D721Med (cell line): ENCODE results near the gene LPCAT3.

ENCODE experiments used
- DNase-seq: peaks from one replicate; pipeline ENCODE4 v3.0.0; 2011; ENCODE audit warnings: low spot score; ENCODE audit not compliant: insufficient read length
- FAIRE-seq: peaks from 2 replicates; lab custom pipeline; 2011; peaks lifted over from hg19 to GRCh38; lab: Jason Lieb, UNC
- TF ChIP-seq, protein P1 (sequence below): IDR thresholded peaks from 2 replicates; pipeline ENCODE4 v1.5.1; 2012; ENCODE audit warnings: mild to moderate bottlenecking, control low read depth; ENCODE audit not compliant: insufficient read depth; ENCODE audit errors: missing control alignments

The LPCAT3 gene

GRCh38 chr12:6936194-6936635, 82.1 kb downstream of the LPCAT3 start:
- FAIRE-seq (no peak), DNase-seq (no peak)
- TF ChIP-seq, protein P1, sequence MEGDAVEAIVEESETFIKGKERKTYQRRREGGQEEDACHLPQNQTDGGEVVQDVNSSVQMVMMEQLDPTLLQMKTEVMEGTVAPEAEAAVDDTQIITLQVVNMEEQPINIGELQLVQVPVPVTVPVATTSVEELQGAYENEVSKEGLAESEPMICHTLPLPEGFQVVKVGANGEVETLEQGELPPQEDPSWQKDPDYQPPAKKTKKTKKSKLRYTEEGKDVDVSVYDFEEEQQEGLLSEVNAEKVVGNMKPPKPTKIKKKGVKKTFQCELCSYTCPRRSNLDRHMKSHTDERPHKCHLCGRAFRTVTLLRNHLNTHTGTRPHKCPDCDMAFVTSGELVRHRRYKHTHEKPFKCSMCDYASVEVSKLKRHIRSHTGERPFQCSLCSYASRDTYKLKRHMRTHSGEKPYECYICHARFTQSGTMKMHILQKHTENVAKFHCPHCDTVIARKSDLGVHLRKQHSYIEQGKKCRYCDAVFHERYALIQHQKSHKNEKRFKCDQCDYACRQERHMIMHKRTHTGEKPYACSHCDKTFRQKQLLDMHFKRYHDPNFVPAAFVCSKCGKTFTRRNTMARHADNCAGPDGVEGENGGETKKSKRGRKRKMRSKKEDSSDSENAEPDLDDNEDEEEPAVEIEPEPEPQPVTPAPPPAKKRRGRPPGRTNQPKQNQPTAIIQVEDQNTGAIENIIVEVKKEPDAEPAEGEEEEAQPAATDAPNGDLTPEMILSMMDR, result no peak

DNA sequence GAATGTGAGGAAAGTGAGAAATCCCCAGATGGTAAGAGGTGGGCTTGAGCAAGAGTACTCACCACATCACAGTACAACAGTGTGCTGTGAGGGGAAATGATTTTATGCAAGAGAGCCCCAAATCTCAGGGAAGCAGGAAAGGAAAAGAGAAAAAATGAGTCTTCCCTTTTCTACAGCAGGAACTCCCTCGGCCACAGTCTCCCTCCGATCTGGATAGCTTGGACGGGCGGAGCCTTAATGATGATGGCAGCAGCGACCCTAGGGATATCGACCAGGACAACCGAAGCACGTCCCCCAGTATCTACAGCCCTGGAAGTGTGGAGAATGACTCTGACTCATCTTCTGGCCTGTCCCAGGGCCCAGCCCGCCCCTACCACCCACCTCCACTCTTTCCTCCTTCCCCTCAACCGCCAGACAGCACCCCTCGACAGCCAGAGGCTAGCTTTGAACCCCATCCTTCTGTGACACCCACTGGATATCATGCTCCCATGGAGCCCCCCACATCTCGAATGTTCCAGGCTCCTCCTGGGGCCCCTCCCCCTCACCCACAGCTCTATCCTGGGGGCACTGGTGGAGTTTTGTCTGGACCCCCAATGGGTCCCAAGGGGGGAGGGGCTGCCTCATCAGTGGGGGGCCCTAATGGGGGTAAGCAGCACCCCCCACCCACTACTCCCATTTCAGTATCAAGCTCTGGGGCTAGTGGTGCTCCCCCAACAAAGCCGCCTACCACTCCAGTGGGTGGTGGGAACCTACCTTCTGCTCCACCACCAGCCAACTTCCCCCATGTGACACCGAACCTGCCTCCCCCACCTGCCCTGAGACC, 82.7 kb downstream of the LPCAT3 start:
- TF ChIP-seq, protein P1, result no peak
- DNase-seq, result no peak
- no peak for FAIRE-seq

GRCh38 chr12:6934110-6934509, 84.2 kb downstream of the LPCAT3 start:
- TF ChIP-seq, protein P1, result no peak
- FAIRE-seq (no peak), DNase-seq (no peak)

- TF ChIP-seq, protein P1, result no peak
- FAIRE-seq, result no peak
- no peak for DNase-seq
Measured at GRCh38 chr12:6932766-6933165, 85.5 kb downstream of the LPCAT3 start.

DNA sequence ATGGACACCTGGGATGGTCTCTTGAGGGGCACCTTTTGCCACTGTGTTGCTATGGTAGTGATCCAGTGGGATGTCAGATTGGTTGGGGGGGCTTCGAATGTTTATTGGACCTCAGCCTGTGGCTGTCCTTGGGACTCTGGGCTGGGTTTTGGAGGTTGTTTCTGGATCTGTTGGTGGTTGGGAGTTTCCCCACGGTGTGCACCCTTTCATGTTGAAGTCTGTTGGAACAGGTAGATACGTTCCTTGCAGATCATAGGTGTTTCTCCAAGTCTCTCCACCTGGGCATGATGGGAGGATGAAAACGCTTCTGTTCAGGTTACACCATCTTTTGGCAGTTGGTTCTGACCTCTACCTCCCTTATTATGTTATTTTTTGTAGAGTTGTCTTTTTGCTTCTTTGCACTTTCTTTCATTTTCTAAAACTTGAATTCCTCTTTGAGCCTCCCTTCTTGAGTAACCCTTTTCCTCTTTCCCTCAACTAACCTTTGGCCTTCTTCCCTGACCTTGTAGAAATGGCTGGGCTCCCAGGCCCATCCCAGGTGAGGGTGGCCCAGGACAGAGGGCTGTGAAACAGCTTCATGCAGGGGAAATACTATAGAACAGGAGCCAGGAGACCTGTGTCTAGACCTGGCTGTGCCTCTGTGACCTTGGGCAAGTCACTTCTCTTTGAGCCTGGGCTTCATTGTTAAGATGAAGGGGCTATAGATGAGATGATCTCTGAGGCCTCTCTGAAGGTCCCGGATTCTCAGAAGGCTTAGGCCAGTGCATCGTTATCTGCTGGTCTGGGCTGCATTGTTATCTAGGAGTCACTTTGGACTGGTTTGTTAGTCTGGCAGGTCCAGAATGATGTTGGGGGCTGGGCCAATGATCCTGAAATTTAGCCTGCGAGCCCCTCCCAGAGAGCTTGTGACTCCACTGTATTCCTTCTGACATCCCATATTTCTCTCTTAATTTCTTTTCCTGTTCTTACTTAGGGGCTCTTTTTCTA, 88.5 kb downstream of the LPCAT3 start:
- TF ChIP-seq, protein P1, result no peak
- DNase-seq (no peak), FAIRE-seq (no peak)

DNA sequence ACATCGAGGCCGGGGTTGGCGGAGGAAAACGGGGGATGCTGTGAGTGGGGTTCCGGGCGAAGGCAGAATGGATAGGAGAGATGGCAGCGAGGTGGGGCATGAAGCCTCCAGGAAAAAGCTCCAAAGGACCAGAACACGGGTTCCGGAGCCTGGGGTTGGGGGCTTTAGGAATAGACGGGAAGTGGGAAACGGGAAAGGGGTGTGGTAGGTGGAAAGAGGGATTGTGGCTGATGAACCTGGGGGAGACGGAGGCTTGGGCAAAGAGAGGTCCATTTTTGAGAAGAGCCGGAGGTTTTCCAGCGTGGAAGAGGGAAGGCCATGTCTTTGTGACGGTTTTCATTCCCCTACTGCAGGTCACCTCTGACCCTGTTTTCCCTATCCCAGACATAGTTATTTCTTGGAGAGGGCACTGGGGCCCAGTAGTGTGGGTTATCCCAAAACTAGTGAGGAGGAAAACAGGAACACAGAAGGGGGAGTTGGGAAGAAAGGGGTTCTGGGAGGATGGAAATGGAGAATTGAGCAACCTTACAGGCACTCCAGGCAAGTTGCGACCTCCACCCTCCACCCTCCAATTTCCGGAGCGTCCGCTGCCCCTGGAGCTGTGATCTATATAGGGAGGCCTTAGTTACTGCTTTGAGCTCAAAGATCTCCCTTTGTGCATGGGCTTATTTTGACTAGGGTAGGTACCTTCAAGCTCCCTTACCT, 89.4 kb downstream of the LPCAT3 start:
- no peak for DNase-seq
- no peak for FAIRE-seq
- TF ChIP-seq, protein P1, result no peak
